HEK293 (cell line): ENCODE results near the gene YWHAB.

Experiments used
- CTCF ChIA-PET: fragments of 350-600 bp; formaldehyde crosslinking; extraction: SDS; loops from one replicate; lab custom pipeline; 2021; ENCODE audit warnings: antibody characterized with exemption; lab: Yijun Ruan, JAX
- POLR2A ChIA-PET: fragments of 300-600 bp; formaldehyde crosslinking; extraction: SDS; loops from one replicate; lab custom pipeline; 2020; ENCODE audit warnings: antibody characterized with exemption, inconsistent platforms; lab: Yijun Ruan, JAX
- H3K27ac ChIP-seq: fragments of 200-500 bp; sonication (Bioruptor generic); 2 replicates; pipeline ENCODE4 v1.5.1; 2014; ENCODE audit warnings: low read depth, low read length, control low read depth, inconsistent platforms; ENCODE audit errors: extremely low read depth
- H3K36me3 ChIP-seq, 2 experiments: fragments of 200-500 bp in 1 of 2; sonication (Bioruptor generic) in 1 of 2; 1 replicate in 1 of 2; 2 replicates in 1 of 2; pipeline ENCODE4 v1.5.1; 2014 to 2017; ENCODE audit warnings: inconsistent platforms in 2 of 2, low read length in 2 of 2; ENCODE audit not compliant: control insufficient read depth in 2 of 2, insufficient read depth in 1 of 2
- H3K4me1 ChIP-seq: fragments of 200-500 bp; sonication (Bioruptor generic); 2 replicates; pipeline ENCODE4 v1.5.1; 2014; ENCODE audit warnings: mild to moderate bottlenecking, low read length, inconsistent platforms; ENCODE audit not compliant: control insufficient read depth, insufficient read depth
- H3K4me3 ChIP-seq: 2 replicates; pipeline ENCODE4 v1.5.1; 2011; ENCODE audit warnings: low read depth, mild to moderate bottlenecking, control low read depth, low read length, moderate library complexity
- H3K9me3 ChIP-seq: fragments of 200-500 bp; sonication (Bioruptor generic); 2 replicates; pipeline ENCODE4 v1.5.1; 2014; ENCODE audit warnings: low read depth, low read length, inconsistent platforms; ENCODE audit not compliant: control insufficient read depth, insufficient read depth
- HOXA7 ChIP-seq: sonication (generic); formaldehyde crosslinking; IDR thresholded peaks from 2 replicates; pipeline ENCODE4 v1.8.1; 2022; ENCODE audit warnings: missing genetic modification reagents, borderline replicate concordance
- HOXC10 ChIP-seq: sonication (generic); formaldehyde crosslinking; IDR thresholded peaks from 2 replicates; pipeline ENCODE4 v1.8.1; 2023; ENCODE audit warnings: mild to moderate bottlenecking, missing genetic modification reagents
- KLF17 ChIP-seq: fragments of 450-650 bp; formaldehyde crosslinking; IDR thresholded peaks from 2 replicates; pipeline ENCODE4 v1.5.1; 2016; ENCODE audit warnings: missing biosample characterization, missing genetic modification characterization
- SCRT2 ChIP-seq: fragments of 450-650 bp; formaldehyde crosslinking; IDR thresholded peaks from 2 replicates; pipeline ENCODE4 v1.5.1; 2016; ENCODE audit warnings: missing biosample characterization, missing genetic modification characterization
- SETDB1 ChIP-seq: IDR thresholded peaks from one replicate; pipeline ENCODE4 v1.6.1; 2017; ENCODE audit warnings: mild to moderate bottlenecking, low read length, moderate library complexity, mixed read lengths; ENCODE audit not compliant: insufficient read length
- ZBTB21 ChIP-seq: fragments of 450-650 bp; formaldehyde crosslinking; IDR thresholded peaks from 2 replicates; pipeline ENCODE4 v1.5.1; 2017; ENCODE audit warnings: missing biosample characterization, missing genetic modification characterization
- ZNF169 ChIP-seq: fragments of 450-650 bp; formaldehyde crosslinking; IDR thresholded peaks from 2 replicates; pipeline ENCODE4 v1.5.1; 2016; ENCODE audit warnings: missing biosample characterization, missing genetic modification characterization
- ZNF174 ChIP-seq: fragments of 450-650 bp; formaldehyde crosslinking; IDR thresholded peaks from 2 replicates; pipeline ENCODE4 v1.5.0; 2017; ENCODE audit warnings: missing biosample characterization, mild to moderate bottlenecking, missing genetic modification characterization
- ZNF19 ChIP-seq: fragments of 450-650 bp; formaldehyde crosslinking; IDR thresholded peaks from 2 replicates; pipeline ENCODE4; 2016; ENCODE audit warnings: missing biosample characterization, missing genetic modification characterization, low read depth
- ZNF214 ChIP-seq: fragments of 450-650 bp; formaldehyde crosslinking; IDR thresholded peaks from 2 replicates; pipeline ENCODE4 v1.5.1; 2017; ENCODE audit warnings: missing biosample characterization, mild to moderate bottlenecking, missing genetic modification characterization, borderline replicate concordance
- ZNF23 ChIP-seq: fragments of 450-650 bp; formaldehyde crosslinking; IDR thresholded peaks from 2 replicates; pipeline ENCODE4 v1.5.1; 2016; ENCODE audit warnings: missing biosample characterization, missing genetic modification characterization, borderline replicate concordance
- ZNF311 ChIP-seq: fragments of 450-650 bp; formaldehyde crosslinking; IDR thresholded peaks from 2 replicates; pipeline ENCODE4 v1.5.1; 2017; ENCODE audit warnings: missing biosample characterization, missing genetic modification characterization, borderline replicate concordance
- ZNF426 ChIP-seq: fragments of 450-650 bp; formaldehyde crosslinking; IDR thresholded peaks from 2 replicates; pipeline ENCODE4 v1.5.1; 2017; ENCODE audit warnings: missing biosample characterization, missing genetic modification characterization, mild to moderate bottlenecking, inconsistent platforms, moderate library complexity
- ZNF544 ChIP-seq: fragments of 450-650 bp; formaldehyde crosslinking; IDR thresholded peaks from 2 replicates; pipeline ENCODE4 v1.5.0; 2017; ENCODE audit warnings: missing biosample characterization, missing genetic modification characterization
- ZNF645 ChIP-seq: fragments of 450-650 bp; formaldehyde crosslinking; IDR thresholded peaks from 2 replicates; pipeline ENCODE4; 2016; ENCODE audit warnings: missing biosample characterization, missing genetic modification characterization
- ZNF837 ChIP-seq: fragments of 450-650 bp; formaldehyde crosslinking; IDR thresholded peaks from 2 replicates; pipeline ENCODE4 v1.5.1; 2016; ENCODE audit warnings: missing biosample characterization, missing genetic modification characterization
- TF ChIP-seq, protein P1 (sequence below): fragments of 450-650 bp; formaldehyde crosslinking; IDR thresholded peaks from 2 replicates; pipeline ENCODE4 v1.5.1; 2016; ENCODE audit warnings: missing biosample characterization, missing genetic modification characterization
- TF ChIP-seq, protein P2 (sequence below): fragments of 450-650 bp; formaldehyde crosslinking; IDR thresholded peaks from 2 replicates; pipeline ENCODE4 v1.5.1; 2016; ENCODE audit warnings: missing biosample characterization, missing genetic modification characterization, borderline replicate concordance
- TF ChIP-seq, protein P3 (sequence below): fragments of 450-650 bp; formaldehyde crosslinking; IDR thresholded peaks from 2 replicates; pipeline ENCODE4 v1.5.1; 2016; ENCODE audit warnings: missing biosample characterization, missing genetic modification characterization

The YWHAB gene

GRCh38 chr20:44850837-44851236 is 34.7 kb upstream of the YWHAB start (continued):
- TF ChIP-seq ZNF214: no peak
- no peak for TF ChIP-seq ZNF426 (tag by site-specific recombination)
- no peak for TF ChIP-seq ZNF311 (tag by site-specific recombination)
- TF ChIP-seq ZNF174: no peak
- TF ChIP-seq ZNF645 (tag by site-specific recombination): no peak
- no peak for TF ChIP-seq ZNF23
- TF ChIP-seq KLF17 (tag by site-specific recombination): no peak
- no peak for TF ChIP-seq HOXC10 (CRISPR knock-in tag)
- no peak for TF ChIP-seq ZNF837 (tag by site-specific recombination)

GRCh38 chr20:44851545-44851944 is 34.0 kb upstream of the YWHAB start:
- no peak overlapping the region for H3K4me3 ChIP-seq
- POLR2A ChIA-PET: no interaction called here
- H3K27ac ChIP-seq: no peak overlapping the region
- H3K4me1 ChIP-seq: no peaks in the 10 kb centered on the region
- H3K9me3 ChIP-seq: no peaks in the 10 kb centered on the region
- H3K36me3 ChIP-seq: no peaks in the 10 kb centered on the region
- TF ChIP-seq ZNF169 (tag by site-specific recombination) (no peak), HOXA7 (CRISPR knock-in tag) (no peak), HOXC10 (CRISPR knock-in tag) (no peak), SETDB1 (no peak), SCRT2 (tag by site-specific recombination) (no peak), ZNF544 (tag by site-specific recombination) (no peak), ZNF19 (tag by site-specific recombination) (no peak), ZBTB21 (tag by site-specific recombination) (no peak)
- TF ChIP-seq, protein P1, sequence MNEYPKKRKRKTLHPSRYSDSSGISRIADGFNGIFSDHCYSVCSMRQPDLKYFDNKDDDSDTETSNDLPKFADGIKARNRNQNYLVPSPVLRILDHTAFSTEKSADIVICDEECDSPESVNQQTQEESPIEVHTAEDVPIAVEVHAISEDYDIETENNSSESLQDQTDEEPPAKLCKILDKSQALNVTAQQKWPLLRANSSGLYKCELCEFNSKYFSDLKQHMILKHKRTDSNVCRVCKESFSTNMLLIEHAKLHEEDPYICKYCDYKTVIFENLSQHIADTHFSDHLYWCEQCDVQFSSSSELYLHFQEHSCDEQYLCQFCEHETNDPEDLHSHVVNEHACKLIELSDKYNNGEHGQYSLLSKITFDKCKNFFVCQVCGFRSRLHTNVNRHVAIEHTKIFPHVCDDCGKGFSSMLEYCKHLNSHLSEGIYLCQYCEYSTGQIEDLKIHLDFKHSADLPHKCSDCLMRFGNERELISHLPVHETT (tag by site-specific recombination): no peak
- TF ChIP-seq, protein P2, sequence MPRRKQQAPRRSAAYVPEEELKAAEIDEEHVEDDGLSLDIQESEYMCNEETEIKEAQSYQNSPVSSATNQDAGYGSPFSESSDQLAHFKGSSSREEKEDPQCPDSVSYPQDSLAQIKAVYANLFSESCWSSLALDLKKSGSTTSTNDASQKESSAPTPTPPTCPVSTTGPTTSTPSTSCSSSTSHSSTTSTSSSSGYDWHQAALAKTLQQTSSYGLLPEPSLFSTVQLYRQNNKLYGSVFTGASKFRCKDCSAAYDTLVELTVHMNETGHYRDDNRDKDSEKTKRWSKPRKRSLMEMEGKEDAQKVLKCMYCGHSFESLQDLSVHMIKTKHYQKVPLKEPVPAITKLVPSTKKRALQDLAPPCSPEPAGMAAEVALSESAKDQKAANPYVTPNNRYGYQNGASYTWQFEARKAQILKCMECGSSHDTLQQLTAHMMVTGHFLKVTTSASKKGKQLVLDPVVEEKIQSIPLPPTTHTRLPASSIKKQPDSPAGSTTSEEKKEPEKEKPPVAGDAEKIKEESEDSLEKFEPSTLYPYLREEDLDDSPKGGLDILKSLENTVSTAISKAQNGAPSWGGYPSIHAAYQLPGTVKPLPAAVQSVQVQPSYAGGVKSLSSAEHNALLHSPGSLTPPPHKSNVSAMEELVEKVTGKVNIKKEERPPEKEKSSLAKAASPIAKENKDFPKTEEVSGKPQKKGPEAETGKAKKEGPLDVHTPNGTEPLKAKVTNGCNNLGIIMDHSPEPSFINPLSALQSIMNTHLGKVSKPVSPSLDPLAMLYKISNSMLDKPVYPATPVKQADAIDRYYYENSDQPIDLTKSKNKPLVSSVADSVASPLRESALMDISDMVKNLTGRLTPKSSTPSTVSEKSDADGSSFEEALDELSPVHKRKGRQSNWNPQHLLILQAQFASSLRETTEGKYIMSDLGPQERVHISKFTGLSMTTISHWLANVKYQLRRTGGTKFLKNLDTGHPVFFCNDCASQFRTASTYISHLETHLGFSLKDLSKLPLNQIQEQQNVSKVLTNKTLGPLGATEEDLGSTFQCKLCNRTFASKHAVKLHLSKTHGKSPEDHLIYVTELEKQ (tag by site-specific recombination): no peak
- TF ChIP-seq, protein P3, sequence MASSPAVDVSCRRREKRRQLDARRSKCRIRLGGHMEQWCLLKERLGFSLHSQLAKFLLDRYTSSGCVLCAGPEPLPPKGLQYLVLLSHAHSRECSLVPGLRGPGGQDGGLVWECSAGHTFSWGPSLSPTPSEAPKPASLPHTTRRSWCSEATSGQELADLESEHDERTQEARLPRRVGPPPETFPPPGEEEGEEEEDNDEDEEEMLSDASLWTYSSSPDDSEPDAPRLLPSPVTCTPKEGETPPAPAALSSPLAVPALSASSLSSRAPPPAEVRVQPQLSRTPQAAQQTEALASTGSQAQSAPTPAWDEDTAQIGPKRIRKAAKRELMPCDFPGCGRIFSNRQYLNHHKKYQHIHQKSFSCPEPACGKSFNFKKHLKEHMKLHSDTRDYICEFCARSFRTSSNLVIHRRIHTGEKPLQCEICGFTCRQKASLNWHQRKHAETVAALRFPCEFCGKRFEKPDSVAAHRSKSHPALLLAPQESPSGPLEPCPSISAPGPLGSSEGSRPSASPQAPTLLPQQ (tag by site-specific recombination): no peak
- CTCF ChIA-PET: no interaction called here
